Measurements from ENCODE around the gene TNFAIP6.

GRCh38 chr2:151338115-151338514 lies 19.3 kb upstream of the TNFAIP6 start:
- TF ChIP-seq POLR2A (IDR thresholded peaks at IDR 0.05) (no peak), CTCF (IDR thresholded peaks at IDR 0.05 in 4 of 5, conservative IDR thresholded peaks at IDR 0.05 in 1 of 5) (no peak)
